CD4-positive, CD25-positive, alpha-beta regulatory T cell (primary cell): ENCODE results near the gene CREBRF. TPM values are rescaled to one million over a fixed set of nuclear protein-coding genes. Genes with fewer than 3 reads are reported as not detected.
A peak's percentile ranks its signal among the peaks of the same experiment; 100 is the strongest.

Source experiments
- ATAC-seq, 2 donors: fragments of 150-1000 bp; cut with Tn5 transposase; one replicate each; pipeline ENCODE4 v1.10.0; 2021; ENCODE audit warnings: low read depth in 2 of 2, moderate number of reproducible peaks in 2 of 2, moderate library complexity in 1 of 2
- DNase-seq, 3 donors: peaks; one replicate each; pipeline versions ENCODE4 v3.0.0 to v3.0.0-alpha.2; 2012 to 2022; ENCODE audit warnings: mixed read lengths in 1 of 3
- H3K27ac ChIP-seq: one replicate; pipeline ENCODE4 v1.7.0; 2013; ENCODE audit warnings: mild to moderate bottlenecking, low read length; ENCODE audit not compliant: insufficient read depth, poor library complexity, severe bottlenecking
- H3K27me3 ChIP-seq: one replicate; pipeline ENCODE4 v1.7.0; 2013; ENCODE audit warnings: low read length; ENCODE audit not compliant: control insufficient read depth, insufficient read depth
- H3K36me3 ChIP-seq: one replicate; pipeline ENCODE4 v1.7.0; 2013; ENCODE audit warnings: mild to moderate bottlenecking, low read length, moderate library complexity; ENCODE audit not compliant: control insufficient read depth, insufficient read depth
- H3K4me1 ChIP-seq: 2 replicates; pipeline ENCODE4 v1.7.0; 2013; ENCODE audit warnings: mild to moderate bottlenecking, low read length; ENCODE audit not compliant: insufficient read depth, control insufficient read depth, poor library complexity, severe bottlenecking
- H3K4me3 ChIP-seq: one replicate; pipeline ENCODE4 v1.7.0; 2013; ENCODE audit warnings: low read depth, mild to moderate bottlenecking, low read length, moderate library complexity
- H3K9me3 ChIP-seq, 2 experiments: 1 replicate in 1 of 2; 2 replicates in 1 of 2; pipeline ENCODE4 v1.7.0; 2013; ENCODE audit warnings: low read length in 2 of 2, mild to moderate bottlenecking in 1 of 2, moderate library complexity in 1 of 2; ENCODE audit not compliant: control insufficient read depth in 2 of 2
- H3K27ac Mint-ChIP-seq, 3 donors: one replicate each; pipeline ENCODE4 v1.8.0; 2020 to 2022; ENCODE audit warnings: mild to moderate bottlenecking in 3 of 3, mixed read lengths in 3 of 3, moderate library complexity in 2 of 3
- H3K27me3 Mint-ChIP-seq: one replicate; pipeline ENCODE4 v1.8.0; 2022; ENCODE audit warnings: mild to moderate bottlenecking, mixed read lengths
- H3K36me3 Mint-ChIP-seq: one replicate; pipeline ENCODE4 v1.8.0; 2020; ENCODE audit warnings: mixed read lengths
- H3K4me1 Mint-ChIP-seq, 4 donors: one replicate each; pipeline ENCODE4 v1.8.0; 2020 to 2022; ENCODE audit warnings: mixed read lengths in 4 of 4, mild to moderate bottlenecking in 1 of 4
- H3K4me3 Mint-ChIP-seq, 4 donors: one replicate each; pipeline ENCODE4 v1.8.0; 2020 to 2022; ENCODE audit warnings: mild to moderate bottlenecking in 4 of 4, mixed read lengths in 4 of 4, moderate library complexity in 3 of 4
- H3K9me3 Mint-ChIP-seq, 7 donors: one replicate each; pipeline ENCODE4 v1.8.0; 2020 to 2022; ENCODE audit warnings: mixed read lengths in 7 of 7, mild to moderate bottlenecking in 3 of 7, moderate library complexity in 2 of 7
- polyA plus RNA-seq, 4 donors: library from polyadenylated mRNA; unstranded; fragments of 300-500 nt; fragmentation: Illumina TruSeq; gene quantifications; one replicate each; pipeline ENCODE4 v1.2.3, GENCODE V29; 2021
- total RNA-seq: library from RNA; stranded (reverse); gene quantifications from one replicate; pipeline ENCODE4 v1.2.3, GENCODE V29; 2022

CREBRF gene
- total and polyA plus RNA-seq, 5 donors from 2014 or later: 59.5 to 126 (median 65.4) TPM

GRCh38 chr5:173178369-173178910 lies 122.3 kb downstream of the CREBRF start:
- Mint-ChIP-seq H3K27ac (peak overlapping the region in 1 of 3 donors; percentile 62), H3K36me3 (peaks cover 5% of the 10 kb centered on the region), H3K4me3 (no peak overlapping the region), H3K27me3 (peaks cover 15% of the 10 kb centered on the region), H3K9me3 (peaks cover 0 to 3% (median 1%) of the 10 kb centered on the region in 7 donors), H3K4me1 (peaks cover 0 to 4% (median under 1%) of the 10 kb centered on the region in 4 donors)
- Histone ChIP-seq H3K9me3 (no peaks in the 10 kb centered on the region), H3K27me3 (no peaks in the 10 kb centered on the region), H3K36me3 (no peaks in the 10 kb centered on the region), H3K4me1 (no peaks in the 10 kb centered on the region), H3K27ac (no peak overlapping the region), H3K4me3 (no peak overlapping the region)
- no peak for ATAC-seq
- peak in 1 of 3 donors; percentile 2 for DNase-seq

GRCh38 chr5:173180331-173180730 lies 124.2 kb downstream of the CREBRF start:
- peaks cover 15% of the 10 kb centered on the region for H3K27me3 Mint-ChIP-seq

GRCh38 chr5:173187054-173187743 lies 131.0 kb downstream of the CREBRF start:
- Mint-ChIP-seq H3K27me3 (peaks cover 6% of the 10 kb centered on the region), H3K27ac (no peak overlapping the region), H3K4me3 (no peak overlapping the region), H3K36me3 (no peaks in the 10 kb centered on the region), H3K9me3 (peaks cover 0 to 3% (median 0%) of the 10 kb centered on the region in 7 donors), H3K4me1 (peaks cover 0 to 2% (median 0%) of the 10 kb centered on the region in 4 donors)
- Histone ChIP-seq H3K9me3 (no peaks in the 10 kb centered on the region), H3K4me1 (no peaks in the 10 kb centered on the region), H3K36me3 (no peaks in the 10 kb centered on the region), H3K27ac (no peak overlapping the region), H3K27me3 (no peaks in the 10 kb centered on the region), H3K4me3 (no peak overlapping the region)
- ATAC-seq: peak; percentile 52 to 53
- DNase-seq: peak in 1 of 3 donors; percentile 41

More at GRCh38 chr5:173180331-173180730, 124.2 kb downstream of the CREBRF start:
- no peak overlapping the region for H3K4me3 ChIP-seq
- H3K9me3 ChIP-seq: no peaks in the 10 kb centered on the region
- H3K27ac ChIP-seq: no peak overlapping the region
- Mint-ChIP-seq H3K36me3 (peaks cover 5% of the 10 kb centered on the region), H3K4me3 (no peak overlapping the region), H3K27ac (no peak overlapping the region), H3K4me1 (peaks cover 0 to 4% (median 0%) of the 10 kb centered on the region in 4 donors), H3K9me3 (peaks cover 0 to 3% (median 2%) of the 10 kb centered on the region in 7 donors)
- no peak for ATAC-seq
- no peaks in the 10 kb centered on the region for H3K27me3 ChIP-seq
- H3K4me1 ChIP-seq: no peaks in the 10 kb centered on the region
- H3K36me3 ChIP-seq: no peaks in the 10 kb centered on the region
- no peak for DNase-seq

- H3K27me3 Mint-ChIP-seq: peaks cover 6% of the 10 kb centered on the region
- no peaks in the 10 kb centered on the region for H3K27me3 ChIP-seq
- no peaks in the 10 kb centered on the region for H3K4me1 ChIP-seq
- no peak overlapping the region for H3K4me3 Mint-ChIP-seq
- H3K4me3 ChIP-seq: no peak overlapping the region
- no peaks in the 10 kb centered on the region for H3K36me3 Mint-ChIP-seq
- ATAC-seq (no peak), DNase-seq (no peak)
- H3K27ac Mint-ChIP-seq: no peak overlapping the region
- H3K9me3 Mint-ChIP-seq: peaks cover 0 to 3% (median 0%) of the 10 kb centered on the region in 7 donors
- no peak overlapping the region for H3K27ac ChIP-seq
- H3K36me3 ChIP-seq: no peaks in the 10 kb centered on the region
- no peaks in the 10 kb centered on the region for H3K9me3 ChIP-seq
- no peaks in the 10 kb centered on the region for H3K4me1 Mint-ChIP-seq
These were observed 132.1 kb downstream of the CREBRF start for GRCh38 chr5:173188280-173188679.

Other genes starting within 250 kb of the CREBRF start
- gene ERGIC1, start 222.1 kb upstream of the CREBRF start, total RNA-seq: 58.4 TPM
- gene ERGIC1, start 222.1 kb upstream of the CREBRF start, polyA plus RNA-seq: 10 to 100 TPM; 15.7 to 20.2 (median 18.4) TPM
- gene RPL26L1, start 96.9 kb upstream of the CREBRF start, total RNA-seq: 12.9 TPM
- gene RPL26L1, start 96.9 kb upstream of the CREBRF start, polyA plus RNA-seq: 10 to 100 TPM; 38.9 to 51.6 (median 48.9) TPM
- gene ATP6V0E1, start 72.6 kb upstream of the CREBRF start, total RNA-seq: 106 TPM
- gene ATP6V0E1, start 72.6 kb upstream of the CREBRF start, polyA plus RNA-seq: 100 to 1,000 TPM; 499 to 691 (median 501) TPM
- gene BNIP1, start 88.2 kb downstream of the CREBRF start, total RNA-seq: 30.2 TPM
- 10 to 100 TPM; 16.0 to 19.8 (median 18.6) TPM for gene BNIP1, start 88.2 kb downstream of the CREBRF start, polyA plus RNA-seq
- not detected for gene NKX2-5, start 178.9 kb downstream of the CREBRF start, total RNA-seq
- gene NKX2-5, start 178.9 kb downstream of the CREBRF start, polyA plus RNA-seq: not detected